ENCODE results near the gene SRPRB. TPM values are rescaled to one million over a fixed set of nuclear protein-coding genes. Genes with fewer than 3 reads are reported as not detected.

The SRPRB gene
- total RNA-seq, 1 donor from 2014 or later: 26.0 TPM

DNA sequence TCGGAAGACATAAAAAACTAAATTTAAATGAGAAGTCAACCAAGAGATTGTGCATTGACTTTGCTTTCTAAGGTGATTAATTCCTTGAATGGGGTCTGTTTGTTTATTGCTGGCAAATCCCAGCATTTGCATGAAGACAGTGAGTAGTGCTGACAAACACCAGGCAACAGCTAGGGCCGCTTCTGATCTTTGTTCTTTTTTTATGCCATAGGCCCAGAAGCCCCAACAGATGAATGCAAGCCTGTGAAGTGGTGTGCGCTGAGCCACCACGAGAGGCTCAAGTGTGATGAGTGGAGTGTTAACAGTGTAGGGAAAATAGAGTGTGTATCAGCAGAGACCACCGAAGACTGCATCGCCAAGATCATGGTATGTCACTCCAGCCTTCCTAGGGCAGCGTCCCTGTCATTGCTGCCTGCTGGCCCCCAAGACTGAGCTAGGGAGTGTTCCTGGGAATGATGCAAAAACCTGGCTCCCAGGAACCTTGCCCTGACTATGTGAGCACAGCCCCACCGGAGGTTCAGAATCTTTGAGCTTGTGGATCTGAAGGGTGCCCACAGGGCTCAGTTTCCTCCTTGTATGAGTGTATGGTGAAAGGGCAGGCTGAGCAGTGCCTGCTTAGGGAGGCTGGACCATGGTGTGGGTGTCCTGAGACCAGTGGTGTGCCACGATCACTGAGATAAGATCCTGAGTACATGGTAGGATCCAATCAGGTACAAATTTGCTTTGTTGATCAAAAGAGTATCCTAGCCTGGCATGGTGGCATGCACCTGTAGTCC lies 46.5 kb upstream of the SRPRB start:
- H3K9me3 ChIP-seq (replicated peaks): no peaks in the 10 kb centered on the region
- intact Hi-C loops (cut with micrococcal nuclease): no loop called here

DNA sequence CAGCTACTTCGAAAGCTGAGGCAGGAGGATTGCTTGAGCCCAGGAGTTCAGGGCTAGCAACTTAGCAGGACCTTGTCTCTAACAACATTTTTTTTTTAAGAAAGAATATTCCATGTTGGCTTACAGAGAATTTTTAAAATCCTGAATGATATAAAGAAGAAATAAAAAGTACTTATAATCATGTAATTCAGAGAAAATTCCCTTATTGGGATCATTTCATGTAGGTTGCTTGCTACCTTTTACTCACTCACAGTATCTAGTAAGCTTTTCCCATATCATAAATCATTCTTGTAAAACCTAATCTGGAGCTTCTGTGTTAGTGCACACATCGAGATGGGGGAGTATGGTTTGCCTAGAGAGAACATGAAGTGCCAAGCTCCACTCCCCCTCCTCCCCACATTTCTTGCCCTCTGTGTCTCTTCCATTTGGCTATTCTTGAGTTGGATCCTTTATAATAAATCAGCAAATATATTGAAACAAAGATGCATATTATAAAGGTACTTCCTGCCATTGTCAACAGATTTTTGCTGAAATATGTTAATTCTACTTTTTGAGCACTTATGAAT lies 45.8 kb upstream of the SRPRB start:
- no peak for DNase-seq
- Histone ChIP-seq H3K4me1 (peaks cover 10% of the 10 kb centered on the region), H3K4me3 (no peak overlapping the region), H3K27me3 (ENCODE audit: low read depth) (no peaks in the 10 kb centered on the region), H3K36me3 (no peaks in the 10 kb centered on the region), H3K27ac (replicated peaks) (no peak overlapping the region), H3K9me3 (replicated peaks) (no peaks in the 10 kb centered on the region)
- TF ChIP-seq, protein P1, sequence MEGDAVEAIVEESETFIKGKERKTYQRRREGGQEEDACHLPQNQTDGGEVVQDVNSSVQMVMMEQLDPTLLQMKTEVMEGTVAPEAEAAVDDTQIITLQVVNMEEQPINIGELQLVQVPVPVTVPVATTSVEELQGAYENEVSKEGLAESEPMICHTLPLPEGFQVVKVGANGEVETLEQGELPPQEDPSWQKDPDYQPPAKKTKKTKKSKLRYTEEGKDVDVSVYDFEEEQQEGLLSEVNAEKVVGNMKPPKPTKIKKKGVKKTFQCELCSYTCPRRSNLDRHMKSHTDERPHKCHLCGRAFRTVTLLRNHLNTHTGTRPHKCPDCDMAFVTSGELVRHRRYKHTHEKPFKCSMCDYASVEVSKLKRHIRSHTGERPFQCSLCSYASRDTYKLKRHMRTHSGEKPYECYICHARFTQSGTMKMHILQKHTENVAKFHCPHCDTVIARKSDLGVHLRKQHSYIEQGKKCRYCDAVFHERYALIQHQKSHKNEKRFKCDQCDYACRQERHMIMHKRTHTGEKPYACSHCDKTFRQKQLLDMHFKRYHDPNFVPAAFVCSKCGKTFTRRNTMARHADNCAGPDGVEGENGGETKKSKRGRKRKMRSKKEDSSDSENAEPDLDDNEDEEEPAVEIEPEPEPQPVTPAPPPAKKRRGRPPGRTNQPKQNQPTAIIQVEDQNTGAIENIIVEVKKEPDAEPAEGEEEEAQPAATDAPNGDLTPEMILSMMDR (IDR thresholded peaks at IDR 0.05; ENCODE audit: borderline replicate concordance): no peak
- intact Hi-C loops (cut with micrococcal nuclease): no loop called here

More for the DNA sequence above, 46.5 kb upstream of the SRPRB start:
- Histone ChIP-seq H3K4me3 (no peak overlapping the region), H3K27ac (replicated peaks) (no peak overlapping the region), H3K4me1 (peaks cover 4% of the 10 kb centered on the region), H3K27me3 (ENCODE audit: low read depth) (no peaks in the 10 kb centered on the region), H3K36me3 (no peaks in the 10 kb centered on the region)
- DNase-seq: no peak
- TF ChIP-seq, protein P1 (IDR thresholded peaks at IDR 0.05; ENCODE audit: borderline replicate concordance): no peak

DNA sequence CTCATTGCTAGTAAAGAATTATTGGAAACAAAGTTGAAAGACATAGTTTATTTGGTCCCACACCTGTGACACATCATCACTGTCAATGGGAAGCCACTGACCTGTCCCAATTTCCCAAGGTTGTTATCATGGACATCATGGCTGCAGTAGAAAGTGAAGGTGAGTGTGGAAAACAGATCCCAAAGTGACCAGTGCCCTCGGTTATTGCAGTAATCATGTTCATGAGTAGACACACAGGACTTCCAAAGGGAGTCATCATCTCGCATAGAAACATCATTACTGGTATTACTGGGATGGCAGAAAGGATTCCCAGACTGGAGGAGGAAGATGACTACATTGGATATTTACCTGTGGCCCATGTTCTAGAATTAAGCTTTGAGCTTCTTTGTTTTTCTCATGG lies 44.7 kb upstream of the SRPRB start:
- Histone ChIP-seq H3K4me1 (peaks cover 15% of the 10 kb centered on the region), H3K9me3 (replicated peaks) (no peaks in the 10 kb centered on the region), H3K4me3 (no peak overlapping the region), H3K27ac (replicated peaks) (no peak overlapping the region), H3K27me3 (ENCODE audit: low read depth) (no peaks in the 10 kb centered on the region), H3K36me3 (no peaks in the 10 kb centered on the region)
- intact Hi-C loops (cut with micrococcal nuclease): no loop called here
- TF ChIP-seq, protein P1 (IDR thresholded peaks at IDR 0.05; ENCODE audit: borderline replicate concordance): no peak
- DNase-seq: no peak

DNA sequence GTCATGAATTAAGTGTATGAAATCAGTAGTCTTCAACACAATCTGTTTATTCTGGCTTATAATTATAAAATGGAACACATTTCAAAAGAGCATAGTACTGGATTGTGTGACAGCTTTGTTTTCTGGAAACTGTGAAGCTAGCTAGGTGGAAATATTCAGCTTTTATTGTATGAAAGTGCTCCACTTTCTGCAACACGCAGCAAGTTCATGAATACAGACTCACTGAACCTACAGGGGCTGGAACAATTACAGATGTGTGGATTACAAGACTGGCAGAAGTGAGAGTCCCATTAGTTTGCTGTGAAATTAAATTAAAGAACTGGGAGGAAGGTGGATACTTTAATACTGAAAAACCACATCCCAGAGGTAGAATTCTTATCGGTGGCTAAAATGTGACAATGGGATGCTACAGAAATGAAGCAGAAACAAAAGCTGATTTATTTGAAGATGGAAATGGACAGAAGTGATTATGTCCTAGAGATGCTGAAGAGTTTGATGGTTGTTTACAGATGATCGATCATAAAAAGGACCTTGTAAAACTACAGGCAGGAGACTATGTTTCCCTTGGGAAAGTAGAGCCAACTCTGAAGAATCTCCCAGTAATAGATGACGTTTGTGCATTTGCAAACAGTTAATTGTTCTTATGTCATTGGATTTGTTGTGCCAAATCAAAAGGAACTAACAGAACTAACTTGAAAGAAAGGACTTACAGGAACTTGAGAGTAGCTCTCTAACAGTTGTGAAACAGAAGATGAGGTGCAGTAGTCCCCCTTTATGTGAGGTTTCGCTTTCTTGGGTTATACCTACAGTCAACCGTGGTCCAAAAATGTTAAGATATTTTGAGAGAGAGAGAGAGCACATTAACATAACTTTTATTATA lies 43.8 kb upstream of the SRPRB start:
- Histone ChIP-seq H3K4me3 (no peak overlapping the region), H3K27ac (replicated peaks) (no peak overlapping the region), H3K4me1 (peaks cover 15% of the 10 kb centered on the region), H3K9me3 (replicated peaks) (no peaks in the 10 kb centered on the region), H3K27me3 (ENCODE audit: low read depth) (no peaks in the 10 kb centered on the region), H3K36me3 (no peaks in the 10 kb centered on the region)
- DNase-seq: no peak
- TF ChIP-seq, protein P1 (IDR thresholded peaks at IDR 0.05; ENCODE audit: borderline replicate concordance): no peak
- intact Hi-C loops (cut with micrococcal nuclease): no loop called here

DNA sequence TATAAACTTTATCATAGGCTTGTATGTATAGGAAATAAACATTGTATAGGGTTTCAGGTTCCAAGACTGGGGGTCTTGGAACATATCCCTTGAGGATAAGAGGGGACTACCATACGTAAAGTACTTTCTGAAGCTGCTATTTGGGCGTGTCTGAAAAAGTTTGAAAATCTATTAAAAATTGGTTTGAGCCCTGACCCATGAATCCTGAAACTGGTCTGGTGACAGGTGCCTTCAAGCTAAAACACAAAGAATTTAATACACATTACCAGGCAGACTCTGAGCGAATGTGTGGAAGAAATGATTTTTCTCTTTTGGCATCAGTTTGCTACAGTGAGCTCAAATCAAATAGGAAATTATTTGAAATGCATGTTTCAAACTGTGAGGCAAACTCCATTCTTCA lies 43.1 kb upstream of the SRPRB start:
- Histone ChIP-seq H3K27me3 (ENCODE audit: low read depth) (no peaks in the 10 kb centered on the region), H3K27ac (replicated peaks) (no peak overlapping the region), H3K4me1 (peaks cover 15% of the 10 kb centered on the region), H3K4me3 (no peak overlapping the region), H3K9me3 (replicated peaks) (no peaks in the 10 kb centered on the region), H3K36me3 (no peaks in the 10 kb centered on the region)
- DNase-seq: no peak
- intact Hi-C loops (cut with micrococcal nuclease): no loop called here
- TF ChIP-seq, protein P1 (IDR thresholded peaks at IDR 0.05; ENCODE audit: borderline replicate concordance): no peak
